Measurements from ENCODE around the gene KCNQ2.

Gene KCNQ2

DNA sequence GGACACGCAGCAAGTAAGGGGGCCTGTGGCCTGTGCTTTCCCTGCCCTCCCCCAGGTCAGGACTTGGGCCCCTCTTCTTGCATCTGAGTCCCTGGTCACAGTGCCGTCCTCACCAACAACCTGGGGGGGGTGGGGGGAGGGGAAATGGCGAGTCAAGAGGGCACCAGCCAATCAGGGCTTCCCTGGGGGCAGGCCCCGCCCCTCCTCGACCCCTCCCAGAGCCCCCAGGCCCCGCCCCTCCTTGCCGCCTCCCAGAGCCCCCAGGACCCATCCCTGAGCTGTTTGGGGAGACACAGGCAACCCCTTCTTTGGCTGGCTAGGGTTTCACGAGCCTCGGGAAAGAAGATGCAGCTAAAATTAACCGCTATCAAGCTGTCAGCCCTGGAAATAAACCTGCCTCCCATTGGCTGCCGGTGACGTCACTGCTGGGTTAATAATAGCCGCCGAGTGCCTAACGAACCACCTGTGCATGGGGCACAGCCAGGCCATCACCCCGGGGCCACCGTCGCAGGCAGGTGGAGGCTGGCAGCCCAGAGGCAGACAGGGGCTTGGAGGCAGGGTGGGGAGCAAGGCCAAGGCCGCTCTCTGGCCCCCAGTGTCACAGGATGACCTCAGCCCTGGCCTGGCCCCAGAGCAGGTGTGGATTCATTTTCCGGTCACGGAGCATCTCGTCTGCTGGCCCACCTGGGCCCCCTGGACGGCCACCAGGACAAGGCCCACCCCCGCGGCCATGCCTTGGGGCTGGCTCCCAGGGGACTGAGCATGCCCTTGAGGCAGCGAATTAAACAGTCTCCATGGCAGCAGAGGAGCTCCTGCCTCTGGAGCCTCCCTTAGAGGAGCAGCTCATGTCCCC, 29.6 kb upstream of the KCNQ2 start:
- FAIRE-seq, result no peak

- no peak for FAIRE-seq
Measured at GRCh38 chr20:63500902-63501817, 28.7 kb upstream of the KCNQ2 start.

GRCh38 chr20:63500151-63500901, 27.9 kb upstream of the KCNQ2 start:
- no peak for FAIRE-seq

DNA sequence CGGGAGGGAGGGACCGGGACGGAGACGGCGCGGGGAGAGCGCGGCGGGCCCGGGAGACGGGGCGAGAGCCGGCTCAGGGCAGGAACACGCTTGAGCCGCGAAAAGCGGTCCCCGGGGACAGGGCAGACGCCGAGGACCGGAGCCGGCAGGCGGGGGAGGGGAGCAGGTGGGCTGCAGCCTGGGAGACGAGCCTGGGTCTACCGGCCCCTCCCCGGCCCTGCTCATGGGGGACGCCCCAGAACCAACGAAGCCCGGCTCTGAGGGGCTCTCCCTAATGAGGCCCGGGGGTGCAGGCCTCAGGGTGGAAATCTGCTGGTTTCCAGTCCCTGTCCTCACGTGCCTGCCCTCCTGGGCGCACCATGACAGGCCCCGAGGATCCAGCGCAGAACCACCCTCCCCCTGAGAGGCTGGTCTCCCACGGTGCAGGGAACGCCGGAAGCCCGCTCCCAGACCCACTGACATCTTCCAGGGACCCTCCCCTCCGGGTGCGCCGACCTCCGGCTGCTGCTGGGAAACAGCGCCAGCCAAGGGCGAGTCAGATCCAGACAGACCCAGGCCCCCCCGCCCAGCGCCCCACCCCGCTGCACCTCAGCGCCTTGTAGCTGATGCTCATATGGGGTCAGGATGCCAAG, 27.0 kb upstream of the KCNQ2 start:
- no peak for FAIRE-seq

DNA sequence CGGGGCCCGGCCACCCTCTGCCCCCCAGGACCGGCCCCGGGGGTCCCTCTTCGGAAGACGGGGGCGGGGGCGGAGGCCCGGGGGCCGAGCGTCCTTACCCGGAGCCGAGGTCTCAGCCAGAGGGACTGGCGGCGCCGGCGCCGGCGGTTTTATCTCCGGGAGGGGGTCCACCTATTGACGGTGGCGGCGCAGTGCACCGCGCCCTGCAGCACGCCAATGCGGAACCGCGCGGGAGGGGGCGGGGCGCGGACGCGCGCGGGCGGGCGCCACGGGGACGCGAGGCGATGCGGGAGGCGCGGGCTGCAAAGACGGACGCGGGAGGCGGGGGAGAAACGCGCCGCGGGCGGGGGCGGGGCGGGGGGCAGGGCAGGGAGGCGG, 26.5 kb upstream of the KCNQ2 start, which contains the start of gene EEF1A2:
Gene EEF1A2 (minus strand): TSS at position 124 of the 378 bp plus-strand sequence. CDS start 1,320 bp downstream, outside the sequence.
- FAIRE-seq, result no peak

- FAIRE-seq, result no peak
Measured at GRCh38 chr20:63497946-63498935, 25.8 kb upstream of the KCNQ2 start.

DNA sequence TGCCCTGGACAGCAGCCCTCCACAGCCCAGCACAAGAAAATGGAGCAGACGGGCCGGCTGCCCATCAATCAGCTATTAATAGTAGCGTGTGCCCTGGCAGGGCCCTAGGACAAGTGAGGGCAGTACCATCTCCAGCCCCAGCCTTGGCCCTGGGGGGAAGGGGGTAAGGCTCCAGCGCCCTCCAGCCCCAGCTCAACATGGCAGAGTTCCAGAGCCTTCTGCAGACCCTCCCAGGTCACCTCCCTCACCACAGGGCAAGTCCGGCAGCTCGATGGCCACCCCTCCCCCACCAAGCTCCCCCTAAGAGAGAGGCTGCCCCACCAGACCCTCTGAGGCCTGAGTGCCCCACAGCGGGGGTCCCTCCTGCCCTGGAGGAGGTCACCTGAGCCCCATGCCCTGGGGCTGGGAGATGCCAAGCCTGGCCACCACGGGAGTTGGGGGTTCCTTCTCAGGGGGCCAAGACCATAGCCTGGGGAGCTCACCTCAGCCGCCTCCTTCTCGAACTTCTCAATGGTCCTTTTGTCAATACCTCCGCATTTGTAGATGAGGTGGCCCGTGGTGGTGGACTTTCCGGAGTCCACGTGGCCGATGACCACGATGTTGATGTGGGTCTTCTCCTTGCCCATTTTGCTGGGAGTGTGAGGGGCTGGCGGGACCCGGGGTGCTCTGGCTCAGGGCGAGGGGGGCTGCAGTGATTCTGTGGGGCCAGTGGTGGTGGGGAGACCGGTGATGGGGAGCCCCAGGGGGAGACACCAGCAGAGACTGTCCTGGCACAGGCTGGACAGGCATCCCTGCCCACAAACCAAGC, 24.9 kb upstream of the KCNQ2 start:
- no peak for FAIRE-seq

DNA sequence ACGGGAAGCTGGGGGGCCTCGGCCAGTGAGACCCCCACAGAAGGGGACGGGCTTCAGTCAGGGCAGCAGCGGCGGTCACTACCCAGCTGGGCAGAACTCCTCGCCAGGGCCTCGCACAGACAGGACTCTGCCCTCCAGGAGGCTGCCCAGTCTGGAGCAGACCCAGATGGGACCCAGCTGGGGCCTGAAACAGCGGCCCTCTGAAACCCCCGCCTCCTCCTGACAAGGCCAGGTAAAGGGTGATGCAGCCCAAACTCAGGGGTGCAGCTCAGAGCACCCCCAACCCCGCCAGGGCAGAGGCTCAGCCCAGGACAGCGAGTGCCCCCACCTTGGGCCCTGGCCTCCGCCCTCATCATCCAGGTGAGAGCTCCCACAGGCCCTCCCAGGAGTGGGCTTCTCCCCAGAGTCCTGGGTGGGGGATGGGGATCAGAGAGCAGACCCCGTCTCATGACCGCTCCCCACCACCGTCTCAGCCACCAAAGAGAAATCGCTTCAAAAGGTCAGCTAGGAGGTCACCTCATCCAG, 24.2 kb upstream of the KCNQ2 start:
- FAIRE-seq, result no peak

GRCh38 chr20:63495741-63496595, 23.5 kb upstream of the KCNQ2 start:
- FAIRE-seq, result no peak

- no peak for FAIRE-seq
Measured at GRCh38 chr20:63495167-63495720, 22.8 kb upstream of the KCNQ2 start.

GRCh38 chr20:63494420-63495166, 22.1 kb upstream of the KCNQ2 start:
- FAIRE-seq, result no peak

DNA sequence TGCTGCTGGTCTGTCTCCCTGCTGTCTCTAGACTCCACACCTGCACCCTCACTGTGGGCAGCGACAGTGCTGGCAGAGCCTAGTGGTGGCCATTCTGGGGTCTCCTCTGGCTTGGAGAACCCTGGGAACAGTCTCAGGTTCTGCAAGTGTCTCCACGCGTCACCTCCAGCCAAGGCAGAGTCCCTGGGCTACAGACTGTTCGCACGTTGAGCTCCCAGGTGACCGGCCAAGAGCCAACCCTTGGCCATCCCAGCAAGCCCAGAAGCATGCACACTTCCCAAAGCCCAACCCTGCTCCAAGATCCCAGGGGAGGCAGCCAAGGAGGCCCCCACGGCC, 21.6 kb upstream of the KCNQ2 start:
- no peak for FAIRE-seq

DNA sequence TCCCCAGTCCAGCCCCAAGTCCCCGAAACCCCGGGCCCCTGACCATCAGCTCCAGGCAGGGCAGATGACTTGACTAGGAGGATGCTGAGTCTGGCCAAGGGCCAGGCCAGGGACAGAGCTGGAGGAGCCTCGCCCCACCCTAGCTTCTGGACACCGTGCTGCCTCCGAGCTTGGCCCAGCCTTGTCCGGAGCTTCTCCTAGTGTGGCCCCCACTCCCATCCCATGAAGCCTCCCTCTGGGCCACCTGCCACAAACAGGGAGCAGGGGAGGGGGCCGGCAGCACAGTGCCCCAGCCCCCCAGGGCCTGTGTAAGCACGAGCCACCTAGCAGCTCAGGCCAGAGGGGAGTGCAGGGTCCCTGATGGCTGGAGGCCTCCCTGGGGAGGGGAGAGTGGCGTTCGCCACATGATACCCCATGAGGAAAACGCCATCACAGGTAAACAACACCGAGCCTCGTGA, 21.1 kb upstream of the KCNQ2 start:
- FAIRE-seq, result no peak

DNA sequence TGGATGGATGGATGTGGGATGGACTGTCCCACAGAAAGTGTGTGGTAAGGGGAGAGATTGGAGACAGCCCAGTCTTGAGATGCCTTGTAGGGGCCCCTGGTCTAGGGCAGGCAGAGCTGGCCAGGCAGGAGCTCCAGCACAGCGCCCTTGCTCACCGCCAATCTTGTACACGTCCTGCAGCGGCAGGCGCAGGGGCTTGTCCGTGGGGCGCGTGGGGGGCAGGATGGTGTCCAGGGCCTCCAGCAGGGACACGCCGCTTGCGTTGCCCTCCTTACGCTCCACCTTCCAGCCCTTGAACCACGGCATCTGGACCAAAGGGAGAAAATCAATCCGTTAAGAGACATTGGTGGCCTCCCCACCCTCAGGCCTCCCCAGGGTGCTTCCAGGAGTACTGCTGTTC, 20.5 kb upstream of the KCNQ2 start:
- FAIRE-seq, result no peak

DNA sequence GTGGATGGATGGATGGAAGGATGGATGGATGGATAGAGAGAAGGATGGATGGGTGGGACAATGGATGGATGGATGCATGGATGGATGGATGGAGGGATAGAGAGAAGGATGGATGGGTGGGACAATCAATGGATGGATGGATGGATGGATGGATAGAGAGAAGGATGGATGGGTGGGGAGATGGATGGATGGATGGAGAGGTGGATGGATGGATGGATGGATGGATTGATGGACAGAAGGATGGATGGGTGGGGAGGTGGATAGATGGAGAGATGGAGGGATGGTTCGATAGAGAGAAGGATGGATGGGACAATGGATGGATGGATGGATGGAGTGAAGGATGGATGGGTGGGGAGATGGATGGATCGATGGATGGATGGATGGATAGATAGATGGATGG, 20.1 kb upstream of the KCNQ2 start:
- FAIRE-seq, result no peak

DNA sequence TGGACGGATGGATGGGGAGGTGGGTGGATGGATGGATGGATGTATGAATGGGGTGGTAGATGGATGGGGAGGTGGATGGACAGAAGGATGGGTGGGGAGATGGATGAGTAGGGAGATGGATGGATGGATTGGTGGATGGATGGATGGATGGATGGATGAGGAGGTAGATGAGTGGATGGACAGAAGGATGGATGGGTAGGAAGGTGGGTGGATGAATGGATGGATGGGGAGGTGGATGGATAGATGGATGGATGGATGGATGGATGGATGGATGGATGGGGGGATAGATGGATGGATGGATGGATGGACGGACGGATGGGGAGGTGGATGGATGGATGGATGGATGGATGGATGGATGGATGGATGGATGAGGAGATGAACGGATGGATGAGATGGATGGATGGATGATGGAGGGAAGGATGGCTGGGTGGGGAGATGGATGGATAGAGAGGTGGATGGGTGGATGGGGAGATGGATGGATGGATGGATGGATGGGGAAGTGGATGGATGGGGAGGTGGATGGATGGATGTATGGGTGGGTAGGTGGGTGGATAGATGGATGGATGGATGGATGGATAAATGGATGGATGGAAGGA, 19.3 kb upstream of the KCNQ2 start:
- FAIRE-seq, result no peak

- no peak for FAIRE-seq
Measured at GRCh38 chr20:63491078-63491477, 18.6 kb upstream of the KCNQ2 start.

DNA sequence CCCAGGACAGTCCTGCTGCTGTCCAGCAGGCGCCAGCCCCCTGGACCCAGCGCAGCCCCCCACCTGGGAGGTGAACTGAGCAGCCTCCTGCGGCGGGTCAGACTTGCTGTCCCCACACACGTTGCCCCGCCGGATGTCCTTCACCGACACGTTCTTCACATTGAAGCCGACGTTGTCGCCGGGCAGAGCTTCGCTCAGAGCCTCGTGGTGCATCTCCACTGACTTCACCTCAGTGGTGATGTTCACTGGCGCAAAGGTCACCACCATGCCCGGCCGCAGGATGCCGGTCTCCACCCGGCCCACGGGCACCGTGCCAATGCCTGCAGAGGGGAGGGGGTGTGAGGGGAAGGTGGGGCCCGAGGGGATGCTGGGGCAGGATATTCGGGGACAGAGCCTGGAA, 18.0 kb upstream of the KCNQ2 start:
- FAIRE-seq, result no peak
